ENCODE data around the gene CMTM4. TPM values are rescaled to one million over a fixed set of nuclear protein-coding genes. Genes with fewer than 3 reads are reported as not detected.

CMTM4 gene
- total RNA-seq, 1 experiment from 2014 or later, result 0.71 TPM

GRCh38 chr16:66623755-66624154, 72.8 kb downstream of the CMTM4 start:
- no peaks in the 10 kb centered on the region for H3K9me2 ChIP-seq (replicated peaks; ENCODE audit: insufficient read depth, low read length)
- H3K27me3 ChIP-seq (ENCODE audit: low read length), result no peaks in the 10 kb centered on the region
- H3K79me2 ChIP-seq (ENCODE audit: low read length), result no peaks in the 10 kb centered on the region
- no peak overlapping the region for H3K9ac ChIP-seq (ENCODE audit: low read length)
- H2AFZ ChIP-seq (ENCODE audit: low read length), result no peak overlapping the region
- no peak overlapping the region for H3K4me3 ChIP-seq (ENCODE audit: low read length)
- no peak for DNase-seq
- no peaks in the 10 kb centered on the region for H3K36me3 ChIP-seq (ENCODE audit: insufficient read depth, low read length)
- H3K4me2 ChIP-seq (ENCODE audit: low read depth, low read length, poor library complexity, severe bottlenecking), result no peak overlapping the region
- no peaks in the 10 kb centered on the region for H4K20me1 ChIP-seq (ENCODE audit: insufficient read depth, low read depth, low read length)
- no peaks in the 10 kb centered on the region for H3K9me3 ChIP-seq (ENCODE audit: low read length)
- no peak overlapping the region for H3K27ac ChIP-seq (ENCODE audit: low read length)
- H3K4me1 ChIP-seq (ENCODE audit: low read length), result peaks cover 27% of the 10 kb centered on the region

GRCh38 chr16:66622863-66623262, 73.7 kb downstream of the CMTM4 start:
- no peaks in the 10 kb centered on the region for H3K9me3 ChIP-seq (ENCODE audit: low read length)
- H3K36me3 ChIP-seq (ENCODE audit: insufficient read depth, low read length), result no peaks in the 10 kb centered on the region
- no peak overlapping the region for H3K9ac ChIP-seq (ENCODE audit: low read length)

GRCh38 chr16:66621973-66622372, 74.6 kb downstream of the CMTM4 start:
- DNase-seq, result no peak
- no peaks in the 10 kb centered on the region for H3K36me3 ChIP-seq (ENCODE audit: insufficient read depth, low read length)

More at GRCh38 chr16:66622863-66623262, 73.7 kb downstream of the CMTM4 start:
- Histone ChIP-seq H3K9me2 (replicated peaks; ENCODE audit: insufficient read depth, low read length) (no peaks in the 10 kb centered on the region), H3K4me1 (ENCODE audit: low read length) (peaks cover 31% of the 10 kb centered on the region), H4K20me1 (ENCODE audit: insufficient read depth, low read depth, low read length) (no peaks in the 10 kb centered on the region), H3K79me2 (ENCODE audit: low read length) (no peaks in the 10 kb centered on the region), H3K4me2 (ENCODE audit: low read depth, low read length, poor library complexity, severe bottlenecking) (no peak overlapping the region), H2AFZ (ENCODE audit: low read length) (no peak overlapping the region), H3K27me3 (ENCODE audit: low read length) (no peaks in the 10 kb centered on the region), H3K4me3 (ENCODE audit: low read length) (no peak overlapping the region), H3K27ac (ENCODE audit: low read length) (no peak overlapping the region)
- no peak for DNase-seq

GRCh38 chr16:66620429-66620795, 76.1 kb downstream of the CMTM4 start:
- H3K9me2 ChIP-seq (replicated peaks; ENCODE audit: insufficient read depth, low read length), result no peaks in the 10 kb centered on the region
- H3K9me3 ChIP-seq (ENCODE audit: low read length), result no peaks in the 10 kb centered on the region
- peak overlapping the region; percentile 39; the same call in 1 of the 2 replicates for H3K27ac ChIP-seq (ENCODE audit: low read length)
- H3K36me3 ChIP-seq (ENCODE audit: insufficient read depth, low read length), result no peaks in the 10 kb centered on the region
- H3K27me3 ChIP-seq (ENCODE audit: low read length), result no peaks in the 10 kb centered on the region
- H2AFZ ChIP-seq (ENCODE audit: low read length), result no peak overlapping the region
- H3K4me3 ChIP-seq (ENCODE audit: low read length), result peak overlapping the region; percentile 3; the same call in 1 of the 2 replicates
- no peak for DNase-seq
- H3K4me2 ChIP-seq (ENCODE audit: low read depth, low read length, poor library complexity, severe bottlenecking), result peak overlapping the region; percentile 44
- H3K4me1 ChIP-seq (ENCODE audit: low read length), result peaks cover 32% of the 10 kb centered on the region
- peak overlapping the region; percentile 32; the same call in 1 of the 2 replicates for H3K9ac ChIP-seq (ENCODE audit: low read length)
- H4K20me1 ChIP-seq (ENCODE audit: insufficient read depth, low read depth, low read length), result no peaks in the 10 kb centered on the region
- H3K79me2 ChIP-seq (ENCODE audit: low read length), result no peaks in the 10 kb centered on the region

More at GRCh38 chr16:66621973-66622372, 74.6 kb downstream of the CMTM4 start:
- Histone ChIP-seq H3K9me3 (ENCODE audit: low read length) (no peaks in the 10 kb centered on the region), H3K4me3 (ENCODE audit: low read length) (no peak overlapping the region), H3K9ac (ENCODE audit: low read length) (no peak overlapping the region), H3K27ac (ENCODE audit: low read length) (no peak overlapping the region), H3K4me1 (ENCODE audit: low read length) (peaks cover 32% of the 10 kb centered on the region), H3K4me2 (ENCODE audit: low read depth, low read length, poor library complexity, severe bottlenecking) (no peak overlapping the region), H4K20me1 (ENCODE audit: insufficient read depth, low read depth, low read length) (no peaks in the 10 kb centered on the region), H2AFZ (ENCODE audit: low read length) (no peak overlapping the region), H3K79me2 (ENCODE audit: low read length) (no peaks in the 10 kb centered on the region), H3K27me3 (ENCODE audit: low read length) (no peaks in the 10 kb centered on the region), H3K9me2 (replicated peaks; ENCODE audit: insufficient read depth, low read length) (no peaks in the 10 kb centered on the region)

GRCh38 chr16:66619534-66620428, 76.8 kb downstream of the CMTM4 start:
- Histone ChIP-seq H3K27me3 (ENCODE audit: low read length) (no peaks in the 10 kb centered on the region), H3K36me3 (ENCODE audit: insufficient read depth, low read length) (no peaks in the 10 kb centered on the region), H3K4me3 (ENCODE audit: low read length) (peak overlapping the region; percentile 3; the same call in 1 of the 2 replicates), H3K9ac (ENCODE audit: low read length) (peak overlapping the region; percentile 32; the same call in 1 of the 2 replicates), H3K27ac (ENCODE audit: low read length) (peak overlapping the region; percentile 39), H3K9me2 (replicated peaks; ENCODE audit: insufficient read depth, low read length) (no peaks in the 10 kb centered on the region), H3K4me2 (ENCODE audit: low read depth, low read length, poor library complexity, severe bottlenecking) (peak overlapping the region; percentile 44), H4K20me1 (ENCODE audit: insufficient read depth, low read depth, low read length) (no peaks in the 10 kb centered on the region), H2AFZ (ENCODE audit: low read length) (peak overlapping the region; percentile 73; the same call in 1 of the 2 replicates), H3K4me1 (ENCODE audit: low read length) (peaks cover 32% of the 10 kb centered on the region), H3K9me3 (ENCODE audit: low read length) (no peaks in the 10 kb centered on the region), H3K79me2 (ENCODE audit: low read length) (no peaks in the 10 kb centered on the region)
- DNase-seq, result peak; percentile 85

- Histone ChIP-seq H3K9me3 (ENCODE audit: low read length) (no peaks in the 10 kb centered on the region), H2AFZ (ENCODE audit: low read length) (peak overlapping the region; percentile 73; the same call in 1 of the 2 replicates), H3K9me2 (replicated peaks; ENCODE audit: insufficient read depth, low read length) (no peaks in the 10 kb centered on the region), H3K4me2 (ENCODE audit: low read depth, low read length, poor library complexity, severe bottlenecking) (peak overlapping the region; percentile 44), H3K4me1 (ENCODE audit: low read length) (peaks cover 32% of the 10 kb centered on the region), H4K20me1 (ENCODE audit: insufficient read depth, low read depth, low read length) (no peaks in the 10 kb centered on the region), H3K27me3 (ENCODE audit: low read length) (no peaks in the 10 kb centered on the region), H3K4me3 (ENCODE audit: low read length) (no peak overlapping the region), H3K27ac (ENCODE audit: low read length) (peak overlapping the region; percentile 39; the same call in 1 of the 2 replicates), H3K9ac (ENCODE audit: low read length) (no peak overlapping the region; the same call in 1 of the 2 replicates), H3K79me2 (ENCODE audit: low read length) (no peaks in the 10 kb centered on the region), H3K36me3 (ENCODE audit: insufficient read depth, low read length) (no peaks in the 10 kb centered on the region)
- no peak for DNase-seq
Observed at GRCh38 chr16:66618588-66619375, 77.8 kb downstream of the CMTM4 start.

GRCh38 chr16:66617728-66618127, 78.8 kb downstream of the CMTM4 start:
- no peaks in the 10 kb centered on the region for H3K79me2 ChIP-seq (ENCODE audit: low read length)
- H3K36me3 ChIP-seq (ENCODE audit: insufficient read depth, low read length), result no peaks in the 10 kb centered on the region
- no peak overlapping the region for H3K4me3 ChIP-seq (ENCODE audit: low read length)
- no peak overlapping the region for H3K27ac ChIP-seq (ENCODE audit: low read length)
- no peak overlapping the region for H3K4me2 ChIP-seq (ENCODE audit: low read depth, low read length, poor library complexity, severe bottlenecking)
- DNase-seq, result no peak
- H3K9me2 ChIP-seq (replicated peaks; ENCODE audit: insufficient read depth, low read length), result no peaks in the 10 kb centered on the region
- H3K9me3 ChIP-seq (ENCODE audit: low read length), result no peaks in the 10 kb centered on the region
- no peak overlapping the region for H3K9ac ChIP-seq (ENCODE audit: low read length)
- peaks cover 31% of the 10 kb centered on the region for H3K4me1 ChIP-seq (ENCODE audit: low read length)
- H3K27me3 ChIP-seq (ENCODE audit: low read length), result no peaks in the 10 kb centered on the region
- no peaks in the 10 kb centered on the region for H4K20me1 ChIP-seq (ENCODE audit: insufficient read depth, low read depth, low read length)
- H2AFZ ChIP-seq (ENCODE audit: low read length), result no peak overlapping the region

- Histone ChIP-seq H3K4me2 (ENCODE audit: low read depth, low read length, poor library complexity, severe bottlenecking) (no peak overlapping the region), H2AFZ (ENCODE audit: low read length) (no peak overlapping the region), H3K9me3 (ENCODE audit: low read length) (no peaks in the 10 kb centered on the region), H4K20me1 (ENCODE audit: insufficient read depth, low read depth, low read length) (no peaks in the 10 kb centered on the region), H3K27ac (ENCODE audit: low read length) (no peak overlapping the region), H3K79me2 (ENCODE audit: low read length) (no peaks in the 10 kb centered on the region), H3K4me3 (ENCODE audit: low read length) (no peak overlapping the region), H3K27me3 (ENCODE audit: low read length) (no peaks in the 10 kb centered on the region), H3K36me3 (ENCODE audit: insufficient read depth, low read length) (no peaks in the 10 kb centered on the region), H3K9ac (ENCODE audit: low read length) (no peak overlapping the region), H3K9me2 (replicated peaks; ENCODE audit: insufficient read depth, low read length) (no peaks in the 10 kb centered on the region), H3K4me1 (ENCODE audit: low read length) (peaks cover 26% of the 10 kb centered on the region)
- DNase-seq, result no peak
Observed at GRCh38 chr16:66617010-66617434, 79.5 kb downstream of the CMTM4 start.
